Ishikawa (cell line): ENCODE measurements around the gene ZNF584.

Source experiments
- CEBPB ChIP-seq: IDR thresholded peaks from 2 replicates; pipeline ENCODE4 v1.6.1; 2012
- CREB1 ChIP-seq: IDR thresholded peaks from 2 replicates; pipeline ENCODE4 v1.6.1; 2012; ENCODE audit warnings: low read depth
- EGR1 ChIP-seq: IDR thresholded peaks from 2 replicates; pipeline ENCODE4 v1.6.1; 2012
- EP300 ChIP-seq: IDR thresholded peaks from 2 replicates; pipeline ENCODE4 v1.6.1; 2012; ENCODE audit warnings: borderline replicate concordance
- FOXM1 ChIP-seq: IDR thresholded peaks from 2 replicates; pipeline ENCODE4 v1.6.1; 2012; ENCODE audit warnings: low read depth, borderline replicate concordance
- NFIC ChIP-seq: IDR thresholded peaks from 2 replicates; pipeline ENCODE4 v1.6.1; 2012
- RAD21 ChIP-seq: IDR thresholded peaks from 2 replicates; pipeline ENCODE4 v1.6.1; 2012; ENCODE audit warnings: low read depth
- TAF1 ChIP-seq: IDR thresholded peaks from 2 replicates; pipeline ENCODE4 v1.6.1; 2012; ENCODE audit warnings: low read depth, mild to moderate bottlenecking
- TCF12 ChIP-seq: IDR thresholded peaks from 2 replicates; pipeline ENCODE4 v1.6.1; 2012; ENCODE audit warnings: low read depth
- TEAD4 ChIP-seq: IDR thresholded peaks from 2 replicates; pipeline ENCODE4 v1.6.1; 2012
- USF1 ChIP-seq: IDR thresholded peaks from 2 replicates; pipeline ENCODE4 v1.6.1; 2012
- YY1 ChIP-seq: IDR thresholded peaks from 2 replicates; pipeline ENCODE4 v1.6.1; 2012; ENCODE audit warnings: low read depth
- ZBTB7A ChIP-seq: IDR thresholded peaks from 2 replicates; pipeline ENCODE4 v1.6.1; 2012; ENCODE audit warnings: low read depth
- TF ChIP-seq, protein P1 (sequence below): IDR thresholded peaks from 2 replicates; pipeline ENCODE4 v1.6.1; 2012; ENCODE audit warnings: low read depth, mild to moderate bottlenecking
- TF ChIP-seq, protein P2 (sequence below): IDR thresholded peaks from 2 replicates; pipeline ENCODE4 v1.6.1; 2012

The ZNF584 gene

GRCh38 chr19:58401840-58402421, 6.5 kb upstream of the ZNF584 start:
- no peak for TF ChIP-seq TEAD4
- TF ChIP-seq CREB1: no peak
- no peak for TF ChIP-seq TAF1
- no peak for TF ChIP-seq RAD21
- TF ChIP-seq TCF12: no peak

DNA sequence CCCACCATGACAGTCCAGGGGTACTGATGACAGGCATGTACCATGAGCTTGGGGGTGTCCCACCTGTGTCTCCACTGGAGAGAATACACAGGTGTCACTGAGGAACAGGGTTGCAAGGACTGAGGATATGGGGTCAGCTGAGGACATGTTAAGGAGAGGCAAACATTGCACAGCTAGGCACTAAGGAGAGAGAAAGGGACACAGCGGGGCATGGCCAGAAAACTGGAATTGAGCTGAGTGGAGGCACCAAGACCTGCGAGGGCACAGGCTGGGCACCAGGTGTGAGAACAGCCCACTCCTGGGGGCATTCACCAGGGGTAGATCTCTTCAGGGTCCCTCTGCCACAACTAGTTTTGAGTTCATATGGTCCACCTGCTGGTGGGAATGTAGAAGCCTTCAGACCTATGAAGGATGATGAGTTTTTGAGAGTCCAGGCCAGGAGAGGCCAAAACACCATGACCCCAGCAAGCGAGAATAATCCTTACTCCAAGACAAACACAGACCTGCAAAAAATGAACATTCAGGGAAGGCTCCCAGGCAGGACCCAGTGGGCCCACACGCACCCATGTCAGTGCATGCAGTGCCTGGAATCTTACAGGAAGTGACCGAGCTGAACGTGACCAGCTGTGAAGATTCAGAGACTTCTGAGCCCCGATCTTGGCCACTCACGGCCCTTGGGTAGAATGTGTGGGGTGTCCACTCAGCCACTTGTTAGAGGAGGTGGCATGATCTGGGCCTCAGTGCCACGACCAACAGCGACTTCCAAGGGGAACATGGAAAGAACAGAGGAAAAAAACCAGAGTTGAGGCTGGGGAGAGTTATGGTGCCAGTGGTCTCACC, 1.4 kb upstream of the ZNF584 start:
- TF ChIP-seq TAF1 (no peak), TEAD4 (peak; percentile 64)

DNA sequence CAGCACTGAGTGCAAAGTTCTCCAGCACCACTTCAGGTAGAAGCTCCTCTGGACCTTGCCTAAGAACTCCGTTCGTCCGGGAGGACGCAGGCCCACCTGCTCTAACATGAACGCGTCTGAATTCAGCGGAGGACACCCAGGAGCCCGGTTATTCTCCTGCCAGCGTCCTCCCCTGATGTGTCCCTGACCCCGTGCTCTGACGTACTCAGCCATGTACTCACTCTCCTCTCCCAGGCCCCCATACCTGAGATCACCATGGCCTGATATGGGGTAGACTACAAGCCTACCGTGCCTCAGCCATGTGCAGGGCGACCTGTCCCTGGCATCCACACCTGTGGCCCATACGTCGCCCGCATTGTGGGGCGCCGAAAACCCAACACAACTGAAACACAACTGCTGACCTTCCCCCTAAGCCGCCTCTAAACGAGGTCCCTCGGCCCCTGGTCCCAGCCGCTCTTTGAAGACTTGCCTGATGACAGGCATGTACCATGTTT, 744 bp upstream of the ZNF584 start:
- TF ChIP-seq NFIC (no peak), TAF1 (no peak), ZBTB7A (no peak), USF1 (no peak), EP300 (no peak), FOXM1 (no peak), RAD21 (no peak), YY1 (no peak), EGR1 (no peak), TCF12 (no peak), TEAD4 (no peak), CEBPB (no peak), CREB1 (no peak)
- TF ChIP-seq, protein P1, sequence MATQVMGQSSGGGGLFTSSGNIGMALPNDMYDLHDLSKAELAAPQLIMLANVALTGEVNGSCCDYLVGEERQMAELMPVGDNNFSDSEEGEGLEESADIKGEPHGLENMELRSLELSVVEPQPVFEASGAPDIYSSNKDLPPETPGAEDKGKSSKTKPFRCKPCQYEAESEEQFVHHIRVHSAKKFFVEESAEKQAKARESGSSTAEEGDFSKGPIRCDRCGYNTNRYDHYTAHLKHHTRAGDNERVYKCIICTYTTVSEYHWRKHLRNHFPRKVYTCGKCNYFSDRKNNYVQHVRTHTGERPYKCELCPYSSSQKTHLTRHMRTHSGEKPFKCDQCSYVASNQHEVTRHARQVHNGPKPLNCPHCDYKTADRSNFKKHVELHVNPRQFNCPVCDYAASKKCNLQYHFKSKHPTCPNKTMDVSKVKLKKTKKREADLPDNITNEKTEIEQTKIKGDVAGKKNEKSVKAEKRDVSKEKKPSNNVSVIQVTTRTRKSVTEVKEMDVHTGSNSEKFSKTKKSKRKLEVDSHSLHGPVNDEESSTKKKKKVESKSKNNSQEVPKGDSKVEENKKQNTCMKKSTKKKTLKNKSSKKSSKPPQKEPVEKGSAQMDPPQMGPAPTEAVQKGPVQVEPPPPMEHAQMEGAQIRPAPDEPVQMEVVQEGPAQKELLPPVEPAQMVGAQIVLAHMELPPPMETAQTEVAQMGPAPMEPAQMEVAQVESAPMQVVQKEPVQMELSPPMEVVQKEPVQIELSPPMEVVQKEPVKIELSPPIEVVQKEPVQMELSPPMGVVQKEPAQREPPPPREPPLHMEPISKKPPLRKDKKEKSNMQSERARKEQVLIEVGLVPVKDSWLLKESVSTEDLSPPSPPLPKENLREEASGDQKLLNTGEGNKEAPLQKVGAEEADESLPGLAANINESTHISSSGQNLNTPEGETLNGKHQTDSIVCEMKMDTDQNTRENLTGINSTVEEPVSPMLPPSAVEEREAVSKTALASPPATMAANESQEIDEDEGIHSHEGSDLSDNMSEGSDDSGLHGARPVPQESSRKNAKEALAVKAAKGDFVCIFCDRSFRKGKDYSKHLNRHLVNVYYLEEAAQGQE: no peak
- TF ChIP-seq, protein P2, sequence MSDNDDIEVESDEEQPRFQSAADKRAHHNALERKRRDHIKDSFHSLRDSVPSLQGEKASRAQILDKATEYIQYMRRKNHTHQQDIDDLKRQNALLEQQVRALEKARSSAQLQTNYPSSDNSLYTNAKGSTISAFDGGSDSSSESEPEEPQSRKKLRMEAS: no peak

GRCh38 chr19:58409010-58409790, 751 bp downstream of the ZNF584 start:
- TF ChIP-seq CEBPB (no peak), TCF12 (no peak), ZBTB7A (peak; percentile 61; the same call in 1 of the 2 replicates), EGR1 (no peak), USF1 (no peak), TEAD4 (0 out of 2 replicates have a peak, but pooled peaks have one; percentile 10), CREB1 (no peak), NFIC (no peak), EP300 (no peak), FOXM1 (no peak), RAD21 (no peak; the same call in 1 of the 2 replicates), TAF1 (no peak; the same call in 1 of the 2 replicates), YY1 (no peak)
- TF ChIP-seq, protein P2: peak; percentile 62
- TF ChIP-seq, protein P1: no peak

- TF ChIP-seq EP300 (no peak), CREB1 (no peak), TAF1 (no peak), TCF12 (no peak), USF1 (no peak), ZBTB7A (no peak), CEBPB (no peak), TEAD4 (no peak), EGR1 (no peak), YY1 (no peak), FOXM1 (no peak), NFIC (no peak), RAD21 (no peak)
- TF ChIP-seq, protein P1: no peak
- TF ChIP-seq, protein P2: no peak
These were observed 8.2 kb downstream of the ZNF584 start for GRCh38 chr19:58416604-58417003.
